HEK293T (cell line): ENCODE measurements around the gene MLXIP.

Source experiments
- ARNT ChIP-seq: fragments of 450-650 bp; IDR thresholded peaks from 2 replicates; pipeline ENCODE4 v1.6.1; 2017; ENCODE audit warnings: mild to moderate bottlenecking
- BHLHE40 ChIP-seq: fragments of 450-650 bp; IDR thresholded peaks from 2 replicates; pipeline ENCODE4 v1.6.1; 2016; ENCODE audit warnings: mild to moderate bottlenecking, moderate library complexity, borderline replicate concordance
- CTBP1 ChIP-seq: fragments of 450-650 bp; IDR thresholded peaks from 2 replicates; pipeline ENCODE4 v1.6.1; 2016; ENCODE audit warnings: borderline replicate concordance
- FOXA1 ChIP-seq: fragments of 450-650 bp; IDR thresholded peaks from 2 replicates; pipeline ENCODE4 v1.6.1; 2016; ENCODE audit warnings: mild to moderate bottlenecking
- FOXK2 ChIP-seq: fragments of 450-650 bp; IDR thresholded peaks from 2 replicates; pipeline ENCODE4 v1.6.1; 2016; ENCODE audit warnings: mild to moderate bottlenecking
- HDGF ChIP-seq: fragments of 450-650 bp; IDR thresholded peaks from 2 replicates; pipeline ENCODE4 v1.6.1; 2017; ENCODE audit warnings: antibody characterized with exemption, borderline replicate concordance
- LEF1 ChIP-seq: fragments of 450-650 bp; IDR thresholded peaks from 2 replicates; pipeline ENCODE4 v1.6.1; 2017; ENCODE audit warnings: mild to moderate bottlenecking, borderline replicate concordance
- NFRKB ChIP-seq: fragments of 450-650 bp; IDR thresholded peaks from 2 replicates; pipeline ENCODE4 v1.6.1; 2016; ENCODE audit warnings: mild to moderate bottlenecking, moderate library complexity
- SP1 ChIP-seq: fragments of 450-650 bp; IDR thresholded peaks from 2 replicates; pipeline ENCODE4 v1.6.1; 2017
- SUZ12 ChIP-seq: fragments of 450-650 bp; IDR thresholded peaks from 2 replicates; pipeline ENCODE4 v1.6.1; 2016; ENCODE audit warnings: mild to moderate bottlenecking
- ZNF384 ChIP-seq: fragments of 450-650 bp; IDR thresholded peaks from 2 replicates; pipeline ENCODE4 v1.6.1; 2016
- TF ChIP-seq, protein P1 (sequence below): fragments of 450-650 bp; IDR thresholded peaks from 2 replicates; pipeline ENCODE4 v1.6.1; 2016

DNA sequence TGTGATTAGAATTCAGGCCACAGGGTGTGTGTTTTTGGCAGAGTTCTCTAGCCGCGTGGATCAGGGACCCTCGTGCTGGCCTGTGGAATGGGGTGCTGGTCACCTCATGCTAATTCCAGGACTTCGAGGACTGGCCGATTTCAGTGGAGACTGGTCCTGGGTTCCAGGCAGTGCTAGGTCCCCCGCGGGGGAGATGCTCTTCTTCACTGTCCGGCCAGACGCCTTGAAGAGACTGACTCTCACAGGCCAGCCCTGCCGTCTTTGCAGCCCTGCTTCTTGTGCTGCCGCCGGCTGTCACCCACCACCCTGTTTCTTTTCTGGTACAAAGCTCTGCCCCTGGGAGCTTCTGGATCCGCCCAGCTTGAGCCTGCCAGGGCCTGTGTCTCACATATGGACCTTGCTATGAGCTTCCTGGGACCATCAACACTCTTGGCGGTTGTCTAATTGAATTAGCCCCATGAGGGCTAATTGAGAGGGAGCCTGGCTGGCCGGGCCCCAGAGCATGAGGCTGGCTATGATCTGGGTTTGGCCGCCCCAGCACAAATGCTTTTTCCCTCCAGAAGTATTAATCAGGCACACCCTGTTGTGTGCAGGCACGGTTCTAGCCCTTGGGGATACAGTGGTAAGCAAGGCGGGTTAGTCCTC lies 8.2 kb downstream of the MLXIP start:
- TF ChIP-seq CTBP1 (no peak), HDGF (no peak), FOXA1 (no peak), SUZ12 (no peak), BHLHE40 (no peak), FOXK2 (no peak), NFRKB (no peak), SP1 (no peak), LEF1 (no peak), ARNT (no peak), ZNF384 (no peak)
- TF ChIP-seq, protein P1, sequence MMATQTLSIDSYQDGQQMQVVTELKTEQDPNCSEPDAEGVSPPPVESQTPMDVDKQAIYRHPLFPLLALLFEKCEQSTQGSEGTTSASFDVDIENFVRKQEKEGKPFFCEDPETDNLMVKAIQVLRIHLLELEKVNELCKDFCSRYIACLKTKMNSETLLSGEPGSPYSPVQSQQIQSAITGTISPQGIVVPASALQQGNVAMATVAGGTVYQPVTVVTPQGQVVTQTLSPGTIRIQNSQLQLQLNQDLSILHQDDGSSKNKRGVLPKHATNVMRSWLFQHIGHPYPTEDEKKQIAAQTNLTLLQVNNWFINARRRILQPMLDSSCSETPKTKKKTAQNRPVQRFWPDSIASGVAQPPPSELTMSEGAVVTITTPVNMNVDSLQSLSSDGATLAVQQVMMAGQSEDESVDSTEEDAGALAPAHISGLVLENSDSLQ, result no peak
